ENCODE data around the gene MYL5. TPM values are rescaled to one million over a fixed set of nuclear protein-coding genes. Genes with fewer than 3 reads are reported as not detected.

Gene MYL5
- total and polyA plus RNA-seq, 4 donors = 2.4 to 5.0 (median 4.7) TPM

DNA sequence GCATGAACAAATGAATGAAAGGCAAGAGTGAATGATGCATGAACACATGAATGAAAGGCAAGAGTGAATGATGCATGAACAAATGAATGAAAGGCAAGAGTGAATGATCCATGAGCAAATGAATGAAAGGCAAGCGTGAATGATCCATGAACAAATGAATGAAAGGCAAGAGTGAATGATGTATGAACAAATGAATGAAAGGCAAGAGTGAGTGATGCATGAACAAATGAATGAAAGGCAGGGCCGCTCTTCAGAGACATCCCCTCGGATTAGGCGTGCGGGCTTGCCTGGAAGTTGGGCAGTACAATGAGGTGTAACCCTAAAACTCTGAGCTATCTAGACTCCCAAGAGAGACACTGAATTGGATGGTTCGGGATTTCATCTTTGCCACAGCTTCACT is 35.0 kb downstream of the MYL5 start (continued):
- no peak for TF ChIP-seq FOXA1 (IDR thresholded peaks at IDR 0.05)
- TF ChIP-seq JUND (IDR thresholded peaks at IDR 0.05) = no peak
- no peak for TF ChIP-seq SP1 (IDR thresholded peaks at IDR 0.05)
- TF ChIP-seq, protein P1, sequence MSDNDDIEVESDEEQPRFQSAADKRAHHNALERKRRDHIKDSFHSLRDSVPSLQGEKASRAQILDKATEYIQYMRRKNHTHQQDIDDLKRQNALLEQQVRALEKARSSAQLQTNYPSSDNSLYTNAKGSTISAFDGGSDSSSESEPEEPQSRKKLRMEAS (IDR thresholded peaks at IDR 0.05) = no peak
- no peak for TF ChIP-seq GABPA (IDR thresholded peaks at IDR 0.05 in 1 of 2, conservative IDR thresholded peaks at IDR 0.05 in 1 of 2)

DNA sequence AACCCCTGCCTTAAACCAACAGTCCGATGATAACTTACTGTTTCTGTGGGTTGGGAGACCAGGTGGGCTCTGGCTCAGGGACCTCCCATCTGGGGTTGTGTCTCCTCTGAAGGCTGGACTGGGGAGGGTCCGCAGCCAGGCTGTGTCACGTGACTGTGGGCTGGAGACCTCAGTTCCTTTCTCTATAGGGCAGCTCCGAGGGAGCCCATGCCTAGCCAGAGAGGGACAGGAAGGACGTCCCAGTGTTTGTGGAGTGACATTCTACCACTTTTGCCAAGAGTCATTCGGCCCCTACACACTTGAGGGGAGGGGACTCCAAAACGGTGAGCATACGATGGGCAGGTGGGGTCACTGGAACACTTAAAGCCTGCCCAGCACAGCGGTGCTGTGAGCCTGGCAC is 35.8 kb downstream of the MYL5 start:
- Histone ChIP-seq H3K27me3 (ENCODE audit: control insufficient read depth in 4 of 4, insufficient read depth in 4 of 4, low read length in 3 of 4) (no peaks in the 10 kb centered on the region), H3K4me3 (ENCODE audit: low read depth in 1 of 3, low read length in 3 of 3) (no peak overlapping the region), H3K9ac (ENCODE audit: low read depth in 1 of 2, low read length in 2 of 2) (no peak overlapping the region), H3K4me1 (ENCODE audit: control insufficient read depth in 4 of 4, insufficient read depth in 4 of 4, low read length in 3 of 4) (peaks cover 6 to 29% (median 14%) of the 10 kb centered on the region in 4 donors), H3K9me3 (ENCODE audit: control insufficient read depth in 4 of 4, low read length in 3 of 4) (no peaks in the 10 kb centered on the region), H3K36me3 (ENCODE audit: control insufficient read depth in 4 of 4, insufficient read depth in 3 of 4, low read depth in 1 of 4, low read length in 3 of 4) (no peaks in the 10 kb centered on the region), H3K27ac (ENCODE audit: low read depth in 1 of 2, low read length in 2 of 2) (no peak overlapping the region)
- 81% methylated on average over 9 of the region's 9 CpGs for WGBS
- no peak for TF ChIP-seq FOXA2 (IDR thresholded peaks at IDR 0.05)
- TF ChIP-seq, protein P2, sequence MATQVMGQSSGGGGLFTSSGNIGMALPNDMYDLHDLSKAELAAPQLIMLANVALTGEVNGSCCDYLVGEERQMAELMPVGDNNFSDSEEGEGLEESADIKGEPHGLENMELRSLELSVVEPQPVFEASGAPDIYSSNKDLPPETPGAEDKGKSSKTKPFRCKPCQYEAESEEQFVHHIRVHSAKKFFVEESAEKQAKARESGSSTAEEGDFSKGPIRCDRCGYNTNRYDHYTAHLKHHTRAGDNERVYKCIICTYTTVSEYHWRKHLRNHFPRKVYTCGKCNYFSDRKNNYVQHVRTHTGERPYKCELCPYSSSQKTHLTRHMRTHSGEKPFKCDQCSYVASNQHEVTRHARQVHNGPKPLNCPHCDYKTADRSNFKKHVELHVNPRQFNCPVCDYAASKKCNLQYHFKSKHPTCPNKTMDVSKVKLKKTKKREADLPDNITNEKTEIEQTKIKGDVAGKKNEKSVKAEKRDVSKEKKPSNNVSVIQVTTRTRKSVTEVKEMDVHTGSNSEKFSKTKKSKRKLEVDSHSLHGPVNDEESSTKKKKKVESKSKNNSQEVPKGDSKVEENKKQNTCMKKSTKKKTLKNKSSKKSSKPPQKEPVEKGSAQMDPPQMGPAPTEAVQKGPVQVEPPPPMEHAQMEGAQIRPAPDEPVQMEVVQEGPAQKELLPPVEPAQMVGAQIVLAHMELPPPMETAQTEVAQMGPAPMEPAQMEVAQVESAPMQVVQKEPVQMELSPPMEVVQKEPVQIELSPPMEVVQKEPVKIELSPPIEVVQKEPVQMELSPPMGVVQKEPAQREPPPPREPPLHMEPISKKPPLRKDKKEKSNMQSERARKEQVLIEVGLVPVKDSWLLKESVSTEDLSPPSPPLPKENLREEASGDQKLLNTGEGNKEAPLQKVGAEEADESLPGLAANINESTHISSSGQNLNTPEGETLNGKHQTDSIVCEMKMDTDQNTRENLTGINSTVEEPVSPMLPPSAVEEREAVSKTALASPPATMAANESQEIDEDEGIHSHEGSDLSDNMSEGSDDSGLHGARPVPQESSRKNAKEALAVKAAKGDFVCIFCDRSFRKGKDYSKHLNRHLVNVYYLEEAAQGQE (IDR thresholded peaks at IDR 0.05) = no peak
- no peak for TF ChIP-seq JUND (IDR thresholded peaks at IDR 0.05)
- TF ChIP-seq, protein P3, sequence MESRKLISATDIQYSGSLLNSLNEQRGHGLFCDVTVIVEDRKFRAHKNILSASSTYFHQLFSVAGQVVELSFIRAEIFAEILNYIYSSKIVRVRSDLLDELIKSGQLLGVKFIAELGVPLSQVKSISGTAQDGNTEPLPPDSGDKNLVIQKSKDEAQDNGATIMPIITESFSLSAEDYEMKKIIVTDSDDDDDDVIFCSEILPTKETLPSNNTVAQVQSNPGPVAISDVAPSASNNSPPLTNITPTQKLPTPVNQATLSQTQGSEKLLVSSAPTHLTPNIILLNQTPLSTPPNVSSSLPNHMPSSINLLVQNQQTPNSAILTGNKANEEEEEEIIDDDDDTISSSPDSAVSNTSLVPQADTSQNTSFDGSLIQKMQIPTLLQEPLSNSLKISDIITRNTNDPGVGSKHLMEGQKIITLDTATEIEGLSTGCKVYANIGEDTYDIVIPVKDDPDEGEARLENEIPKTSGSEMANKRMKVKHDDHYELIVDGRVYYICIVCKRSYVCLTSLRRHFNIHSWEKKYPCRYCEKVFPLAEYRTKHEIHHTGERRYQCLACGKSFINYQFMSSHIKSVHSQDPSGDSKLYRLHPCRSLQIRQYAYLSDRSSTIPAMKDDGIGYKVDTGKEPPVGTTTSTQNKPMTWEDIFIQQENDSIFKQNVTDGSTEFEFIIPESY (IDR thresholded peaks at IDR 0.05) = no peak
- TF ChIP-seq HNF4A (conservative IDR thresholded peaks at IDR 0.05) = no peak
- TF ChIP-seq TAF1 (conservative IDR thresholded peaks at IDR 0.05) = no peak
- TF ChIP-seq RAD21 (IDR thresholded peaks at IDR 0.05) = no peak
- no peak for TF ChIP-seq RXRA (IDR thresholded peaks at IDR 0.05)
- no peak for DNase-seq (ENCODE audit: low spot score)

DNA sequence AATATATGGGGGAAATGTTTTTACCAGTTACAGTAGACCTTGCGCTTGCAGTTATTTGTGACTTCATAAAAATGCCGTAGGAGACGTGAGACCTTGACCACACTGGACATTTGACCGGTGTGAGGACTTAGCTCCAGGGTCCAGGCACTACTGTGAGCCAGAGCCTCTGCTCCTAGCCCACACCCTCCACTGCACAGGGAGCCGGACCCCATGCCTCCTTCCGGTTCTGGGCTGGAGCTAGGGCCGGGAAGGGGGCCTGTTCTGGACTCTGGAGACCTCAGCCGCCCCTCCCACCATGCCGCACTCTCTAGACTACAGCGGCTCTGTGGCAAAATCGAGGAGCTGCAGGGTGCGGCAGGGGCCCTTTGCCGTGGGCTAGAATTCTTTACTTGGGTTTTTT is 36.6 kb downstream of the MYL5 start:
- Histone ChIP-seq H3K27ac (ENCODE audit: low read depth in 1 of 2, low read length in 2 of 2) (no peak overlapping the region), H3K27me3 (ENCODE audit: control insufficient read depth in 4 of 4, insufficient read depth in 4 of 4, low read length in 3 of 4) (no peaks in the 10 kb centered on the region), H3K4me1 (ENCODE audit: control insufficient read depth in 4 of 4, insufficient read depth in 4 of 4, low read length in 3 of 4) (peaks cover 6 to 26% (median 12%) of the 10 kb centered on the region in 4 donors), H3K9ac (ENCODE audit: low read depth in 1 of 2, low read length in 2 of 2) (no peak overlapping the region), H3K36me3 (ENCODE audit: control insufficient read depth in 4 of 4, insufficient read depth in 3 of 4, low read depth in 1 of 4, low read length in 3 of 4) (no peaks in the 10 kb centered on the region), H3K4me3 (ENCODE audit: low read depth in 1 of 3, low read length in 3 of 3) (no peak overlapping the region), H3K9me3 (ENCODE audit: control insufficient read depth in 4 of 4, low read length in 3 of 4) (no peaks in the 10 kb centered on the region)
- WGBS = 91% methylated on average over 13 of the region's 13 CpGs
- TF ChIP-seq, protein P3 (IDR thresholded peaks at IDR 0.05) = no peak
- TF ChIP-seq, protein P1 (IDR thresholded peaks at IDR 0.05) = no peak
- TF ChIP-seq RXRA (IDR thresholded peaks at IDR 0.05) (no peak), TAF1 (conservative IDR thresholded peaks at IDR 0.05) (no peak), FOXA2 (IDR thresholded peaks at IDR 0.05) (no peak), YY1 (IDR thresholded peaks at IDR 0.05) (no peak), SP1 (IDR thresholded peaks at IDR 0.05) (no peak), FOXA1 (IDR thresholded peaks at IDR 0.05) (no peak), EGR1 (IDR thresholded peaks at IDR 0.05; ENCODE audit: low read depth in 2 of 2) (no peak), RAD21 (IDR thresholded peaks at IDR 0.05) (no peak)
- TF ChIP-seq, protein P4, sequence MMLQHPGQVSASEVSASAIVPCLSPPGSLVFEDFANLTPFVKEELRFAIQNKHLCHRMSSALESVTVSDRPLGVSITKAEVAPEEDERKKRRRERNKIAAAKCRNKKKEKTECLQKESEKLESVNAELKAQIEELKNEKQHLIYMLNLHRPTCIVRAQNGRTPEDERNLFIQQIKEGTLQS (IDR thresholded peaks at IDR 0.05) = no peak
- no peak for DNase-seq (ENCODE audit: low spot score)

Data from liver (tissue), 9 donors.